ENCODE results near the gene OR6Y1. TPM values are rescaled to one million over a fixed set of nuclear protein-coding genes. Genes with fewer than 3 reads are reported as not detected.

OR6Y1 gene
- total RNA-seq, 1 experiment from 2014 or later = not detected

- DNase-seq (ENCODE audit: low spot score) (no peak), ATAC-seq (no peak)
- TF ChIP-seq HMGA2 (CRISPR knock-in tag; IDR thresholded peaks at IDR 0.05) (no peak), FOXP4 (CRISPR knock-in tag; IDR thresholded peaks at IDR 0.05) (no peak), JAZF1 (CRISPR knock-in tag; IDR thresholded peaks at IDR 0.05) (no peak)
- Mint-ChIP-seq H3K27ac (no peak overlapping the region), H3K36me3 (no peaks in the 10 kb centered on the region), H3K27me3 (ENCODE audit: low read depth) (no peaks in the 10 kb centered on the region), H3K4me3 (no peak overlapping the region), H3K9me3 (peaks cover 6% of the 10 kb centered on the region), H3K4me1 (no peaks in the 10 kb centered on the region)
- POLR2A ChIA-PET = no interaction called here
- CTCF ChIA-PET = no interaction called here
These were observed 5.5 kb upstream of the OR6Y1 start for GRCh38 chr1:158559696-158560095.

- TF ChIP-seq ZNF416 (CRISPR knock-in tag; IDR thresholded peaks at IDR 0.05) (no peak), ERG (CRISPR knock-in tag; IDR thresholded peaks at IDR 0.05) (no peak), NR3C1 (CRISPR knock-in tag; conservative IDR thresholded peaks at IDR 0.05; ENCODE audit: low read depth) (no peak), ATF2 (CRISPR knock-in tag; IDR thresholded peaks at IDR 0.05; ENCODE audit: borderline replicate concordance, low read depth) (no peak), ZNF396 (CRISPR knock-in tag; IDR thresholded peaks at IDR 0.05; ENCODE audit: borderline replicate concordance) (no peak), ZBTB21 (CRISPR knock-in tag; IDR thresholded peaks at IDR 0.05; ENCODE audit: borderline replicate concordance) (no peak), CREB1 (CRISPR knock-in tag; IDR thresholded peaks at IDR 0.05) (no peak), OVOL2 (CRISPR knock-in tag; IDR thresholded peaks at IDR 0.05; ENCODE audit: borderline replicate concordance) (no peak), SP1 (CRISPR knock-in tag; conservative IDR thresholded peaks at IDR 0.05) (no peak), IRF2 (CRISPR knock-in tag; IDR thresholded peaks at IDR 0.05; ENCODE audit: borderline replicate concordance, low read depth) (no peak)
- CTCF ChIA-PET = no interaction called here
These were observed 1.9 kb downstream of the OR6Y1 start for GRCh38 chr1:158552296-158552695.

GRCh38 chr1:158547533-158547932 lies 6.7 kb downstream of the OR6Y1 start:
- ChIA-PET CTCF (no interaction called here), POLR2A (no interaction called here)
- ATAC-seq (no peak), DNase-seq (ENCODE audit: low spot score) (no peak)
- H3K4me1 Mint-ChIP-seq = no peaks in the 10 kb centered on the region
- H3K4me3 Mint-ChIP-seq = no peak overlapping the region
- H3K27me3 Mint-ChIP-seq (ENCODE audit: low read depth) = no peaks in the 10 kb centered on the region
- no peaks in the 10 kb centered on the region for H3K36me3 Mint-ChIP-seq
- peaks cover 9% of the 10 kb centered on the region for H3K9me3 Mint-ChIP-seq
- H3K27ac Mint-ChIP-seq = no peak overlapping the region
- TF ChIP-seq ZNF532 (CRISPR knock-in tag; IDR thresholded peaks at IDR 0.05; ENCODE audit: borderline replicate concordance) (no peak), ZSCAN18 (CRISPR knock-in tag; IDR thresholded peaks at IDR 0.05) (no peak), NR2C2 (CRISPR knock-in tag; IDR thresholded peaks at IDR 0.05) (no peak), MXD4 (CRISPR knock-in tag; IDR thresholded peaks at IDR 0.05; ENCODE audit: borderline replicate concordance) (no peak), NR1H2 (CRISPR knock-in tag; IDR thresholded peaks at IDR 0.05) (no peak), AFF4 (CRISPR knock-in tag; IDR thresholded peaks at IDR 0.05; ENCODE audit: borderline replicate concordance) (no peak), OVOL2 (CRISPR knock-in tag; IDR thresholded peaks at IDR 0.05; ENCODE audit: borderline replicate concordance) (no peak)

More at GRCh38 chr1:158552296-158552695, 1.9 kb downstream of the OR6Y1 start:
- Mint-ChIP-seq H3K9me3 (peaks cover 5% of the 10 kb centered on the region), H3K4me1 (no peaks in the 10 kb centered on the region), H3K36me3 (no peaks in the 10 kb centered on the region), H3K27ac (no peak overlapping the region), H3K4me3 (no peak overlapping the region), H3K27me3 (ENCODE audit: low read depth) (no peaks in the 10 kb centered on the region)
- POLR2A ChIA-PET = no interaction called here
- ATAC-seq (no peak), DNase-seq (ENCODE audit: low spot score) (no peak)
